PFSK-1 (cell line): ENCODE results near the gene EFNA2.

Experiments
- POLR2AphosphoS5 ChIP-seq: IDR thresholded peaks from 2 replicates; pipeline ENCODE4 v1.6.1; 2012; ENCODE audit warnings: low read depth, mild to moderate bottlenecking, control low read depth, low read length, moderate library complexity
- TAF1 ChIP-seq: IDR thresholded peaks from 2 replicates; pipeline ENCODE4 v1.6.1; 2012; ENCODE audit warnings: low read length, control low read depth, borderline replicate concordance; ENCODE audit not compliant: insufficient read depth
- TF ChIP-seq, protein P1 (sequence below), 2 experiments: IDR thresholded peaks; 2 replicates each; pipeline versions ENCODE4 v1.6.1 to v1.8.0; 2011 to 2012; ENCODE audit warnings: low read depth in 2 of 2, low read length in 2 of 2, control low read depth in 1 of 2, inconsistent platforms in 1 of 2, mild to moderate bottlenecking in 1 of 2, moderate library complexity in 1 of 2; ENCODE audit not compliant: insufficient read depth in 1 of 2

DNA sequence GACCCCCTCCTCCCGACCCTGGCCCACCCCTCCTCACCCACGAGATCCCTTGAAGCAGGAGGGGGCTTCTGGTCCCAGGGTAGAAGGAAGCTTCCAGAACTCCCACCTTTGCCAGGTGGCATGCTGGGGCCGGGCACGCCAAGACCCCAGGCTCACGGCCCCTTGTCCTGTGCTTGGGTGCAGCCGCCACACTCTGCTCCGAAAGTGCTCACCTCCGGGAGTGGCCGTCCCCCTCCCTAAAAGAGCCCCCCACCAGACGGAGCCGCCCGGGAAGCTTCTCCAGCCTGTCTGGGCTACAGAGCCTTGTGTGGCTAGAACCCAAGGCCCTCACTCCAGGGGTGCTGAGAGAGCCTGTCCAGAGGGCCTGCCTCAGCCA lies 1.8 kb upstream of the EFNA2 start:
- TF ChIP-seq TAF1 (no peak), POLR2AphosphoS5 (no peak)
- TF ChIP-seq, protein P1, sequence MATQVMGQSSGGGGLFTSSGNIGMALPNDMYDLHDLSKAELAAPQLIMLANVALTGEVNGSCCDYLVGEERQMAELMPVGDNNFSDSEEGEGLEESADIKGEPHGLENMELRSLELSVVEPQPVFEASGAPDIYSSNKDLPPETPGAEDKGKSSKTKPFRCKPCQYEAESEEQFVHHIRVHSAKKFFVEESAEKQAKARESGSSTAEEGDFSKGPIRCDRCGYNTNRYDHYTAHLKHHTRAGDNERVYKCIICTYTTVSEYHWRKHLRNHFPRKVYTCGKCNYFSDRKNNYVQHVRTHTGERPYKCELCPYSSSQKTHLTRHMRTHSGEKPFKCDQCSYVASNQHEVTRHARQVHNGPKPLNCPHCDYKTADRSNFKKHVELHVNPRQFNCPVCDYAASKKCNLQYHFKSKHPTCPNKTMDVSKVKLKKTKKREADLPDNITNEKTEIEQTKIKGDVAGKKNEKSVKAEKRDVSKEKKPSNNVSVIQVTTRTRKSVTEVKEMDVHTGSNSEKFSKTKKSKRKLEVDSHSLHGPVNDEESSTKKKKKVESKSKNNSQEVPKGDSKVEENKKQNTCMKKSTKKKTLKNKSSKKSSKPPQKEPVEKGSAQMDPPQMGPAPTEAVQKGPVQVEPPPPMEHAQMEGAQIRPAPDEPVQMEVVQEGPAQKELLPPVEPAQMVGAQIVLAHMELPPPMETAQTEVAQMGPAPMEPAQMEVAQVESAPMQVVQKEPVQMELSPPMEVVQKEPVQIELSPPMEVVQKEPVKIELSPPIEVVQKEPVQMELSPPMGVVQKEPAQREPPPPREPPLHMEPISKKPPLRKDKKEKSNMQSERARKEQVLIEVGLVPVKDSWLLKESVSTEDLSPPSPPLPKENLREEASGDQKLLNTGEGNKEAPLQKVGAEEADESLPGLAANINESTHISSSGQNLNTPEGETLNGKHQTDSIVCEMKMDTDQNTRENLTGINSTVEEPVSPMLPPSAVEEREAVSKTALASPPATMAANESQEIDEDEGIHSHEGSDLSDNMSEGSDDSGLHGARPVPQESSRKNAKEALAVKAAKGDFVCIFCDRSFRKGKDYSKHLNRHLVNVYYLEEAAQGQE (IDR thresholded peaks at IDR 0.05; ENCODE audit: insufficient read depth in 1 of 2, low read depth in 2 of 2, low read length in 2 of 2): no peak
